Thyroid gland (tissue), 4 donors: ENCODE measurements around the gene RASGRF2.

Experiments used
- CTCF ChIP-seq, 6 experiments: fragments of 200-600 bp in 3 of 6; fragments of 450-650 bp in 3 of 6; sonication (generic) in 3 of 6; IDR thresholded peaks; one replicate each; pipeline ENCODE4 v1.5.1; 2016 to 2019; ENCODE audit warnings: antibody characterized with exemption in 6 of 6, mild to moderate bottlenecking in 2 of 6, inconsistent platforms in 1 of 6, moderate library complexity in 1 of 6
- POLR2A ChIP-seq, 2 donors: fragments of 450-650 bp; IDR thresholded peaks; one replicate each; pipeline ENCODE4 v1.6.1; 2017; ENCODE audit warnings: antibody characterized with exemption in 2 of 2, mild to moderate bottlenecking in 2 of 2, moderate library complexity in 1 of 2

GRCh38 chr5:80951366-80951765, 8.8 kb upstream of the RASGRF2 start:
- no peak for TF ChIP-seq CTCF (IDR thresholded peaks at IDR 0.05)
- TF ChIP-seq POLR2A (IDR thresholded peaks at IDR 0.05) = no peak
